ENCODE data around the gene AGPAT2.

DNA sequence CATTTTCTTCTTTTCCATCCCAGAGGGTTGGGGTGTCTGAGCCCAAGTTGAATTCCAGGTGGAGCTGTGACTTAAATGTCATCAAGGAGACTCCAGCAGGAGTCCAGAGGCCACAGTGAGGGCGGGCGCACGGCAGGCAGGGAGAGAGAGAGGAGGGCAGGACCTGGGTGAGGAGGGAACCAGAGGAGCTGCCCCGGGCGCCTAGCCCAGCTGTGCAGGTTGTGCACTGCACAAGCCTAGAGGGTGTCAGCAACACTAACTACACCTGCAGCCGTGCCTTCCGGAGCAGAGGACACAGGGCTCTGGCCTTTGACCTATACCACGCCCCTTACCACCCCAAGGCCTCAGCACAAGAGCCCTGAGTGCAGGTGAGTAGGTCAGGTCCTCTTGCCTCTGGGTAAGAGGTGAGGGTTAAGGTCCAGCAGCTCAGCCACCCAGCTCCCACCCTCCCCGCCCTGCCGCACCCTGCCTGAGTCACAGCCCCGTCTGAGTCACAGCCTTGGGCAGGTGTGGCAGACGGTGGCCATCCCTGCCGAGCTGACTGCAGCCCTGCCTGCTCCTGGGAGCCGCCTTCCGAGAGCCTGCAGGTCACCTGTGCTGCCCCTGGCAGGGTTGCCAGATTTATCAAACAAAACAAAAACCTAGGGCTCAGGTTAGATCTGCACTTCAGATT, 6.4 kb upstream of the AGPAT2 start:
- TF ChIP-seq, protein P1, sequence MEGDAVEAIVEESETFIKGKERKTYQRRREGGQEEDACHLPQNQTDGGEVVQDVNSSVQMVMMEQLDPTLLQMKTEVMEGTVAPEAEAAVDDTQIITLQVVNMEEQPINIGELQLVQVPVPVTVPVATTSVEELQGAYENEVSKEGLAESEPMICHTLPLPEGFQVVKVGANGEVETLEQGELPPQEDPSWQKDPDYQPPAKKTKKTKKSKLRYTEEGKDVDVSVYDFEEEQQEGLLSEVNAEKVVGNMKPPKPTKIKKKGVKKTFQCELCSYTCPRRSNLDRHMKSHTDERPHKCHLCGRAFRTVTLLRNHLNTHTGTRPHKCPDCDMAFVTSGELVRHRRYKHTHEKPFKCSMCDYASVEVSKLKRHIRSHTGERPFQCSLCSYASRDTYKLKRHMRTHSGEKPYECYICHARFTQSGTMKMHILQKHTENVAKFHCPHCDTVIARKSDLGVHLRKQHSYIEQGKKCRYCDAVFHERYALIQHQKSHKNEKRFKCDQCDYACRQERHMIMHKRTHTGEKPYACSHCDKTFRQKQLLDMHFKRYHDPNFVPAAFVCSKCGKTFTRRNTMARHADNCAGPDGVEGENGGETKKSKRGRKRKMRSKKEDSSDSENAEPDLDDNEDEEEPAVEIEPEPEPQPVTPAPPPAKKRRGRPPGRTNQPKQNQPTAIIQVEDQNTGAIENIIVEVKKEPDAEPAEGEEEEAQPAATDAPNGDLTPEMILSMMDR (IDR thresholded peaks at IDR 0.05) = no peak
- TF ChIP-seq, protein P2, sequence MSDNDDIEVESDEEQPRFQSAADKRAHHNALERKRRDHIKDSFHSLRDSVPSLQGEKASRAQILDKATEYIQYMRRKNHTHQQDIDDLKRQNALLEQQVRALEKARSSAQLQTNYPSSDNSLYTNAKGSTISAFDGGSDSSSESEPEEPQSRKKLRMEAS (IDR thresholded peaks at IDR 0.05; ENCODE audit: low read depth) = no peak
- TF ChIP-seq EZH2phosphoT487 (IDR thresholded peaks at IDR 0.05; ENCODE audit: borderline replicate concordance, low read depth) (no peak), POLR2AphosphoS5 (IDR thresholded peaks at IDR 0.05; ENCODE audit: low read depth, low read length) (no peak), SIN3A (IDR thresholded peaks at IDR 0.05; ENCODE audit: borderline replicate concordance, low read depth, low read length) (no peak)
